ENCODE results near the gene RAB6C.
"Not testable (repeated sequence)": the region's sequence is repeated elsewhere in the genome, so short reads cannot be mapped to it uniquely, and the experiment has no call there.

RAB6C gene

GRCh38 chr2:129996657-129997237, 17.3 kb downstream of the RAB6C start:
- DNase-seq = not testable (repeated sequence)

GRCh38 chr2:129998771-129999170, 19.3 kb downstream of the RAB6C start:
- DNase-seq = not testable (repeated sequence)

GRCh38 chr2:130005862-130006261, 26.4 kb downstream of the RAB6C start:
- peak; percentile 22 for DNase-seq

GRCh38 chr2:130016701-130017100, 37.2 kb downstream of the RAB6C start:
- DNase-seq = not testable (repeated sequence)

GRCh38 chr2:130019402-130019801, 39.9 kb downstream of the RAB6C start:
- no peak for DNase-seq

GRCh38 chr2:130020069-130020468, 40.6 kb downstream of the RAB6C start:
- DNase-seq = not testable (repeated sequence)

GRCh38 chr2:130025931-130026330, 46.5 kb downstream of the RAB6C start:
- peak; percentile 28 for DNase-seq
